Measurements from ENCODE around the gene ATP8A1.
"Not testable (repeated sequence)": the region's sequence is repeated elsewhere in the genome, so short reads cannot be mapped to it uniquely, and the experiment has no call there.

Gene ATP8A1

GRCh38 chr4:42653626-42654560 lies 3.0 kb downstream of the ATP8A1 start:
- TF ChIP-seq EZH2phosphoT487 (IDR thresholded peaks at IDR 0.05; ENCODE audit: low read depth) (no peak), CTCF (IDR thresholded peaks at IDR 0.05; ENCODE audit: low read depth, low read length) (no peak)
- no peak overlapping the region for H3K27ac ChIP-seq (ENCODE audit: low read length)
- no peak overlapping the region for H2AFZ ChIP-seq (ENCODE audit: low read depth, low read length)
- no peak overlapping the region for H3K9ac ChIP-seq (ENCODE audit: low read length)
- no peaks in the 10 kb centered on the region for H4K20me1 ChIP-seq (ENCODE audit: insufficient read depth, low read length)
- peaks cover 17% of the 10 kb centered on the region for H3K36me3 ChIP-seq (replicated peaks; ENCODE audit: low read depth, low read length)
- H3K9me3 ChIP-seq (ENCODE audit: insufficient read depth, low read length) = peaks cover 3% of the 10 kb centered on the region; the same call in 1 of the 2 replicates
- H3K4me3 ChIP-seq (ENCODE audit: low read length) = no peak overlapping the region
- H3K27me3 ChIP-seq (ENCODE audit: low read depth, low read length) = no peaks in the 10 kb centered on the region
- peak overlapping the region; percentile 79 for H3K4me2 ChIP-seq (ENCODE audit: low read length)
- peaks cover 21% of the 10 kb centered on the region for H3K4me1 ChIP-seq (ENCODE audit: low read length)
- peaks cover 72% of the 10 kb centered on the region for H3K79me2 ChIP-seq (ENCODE audit: low read length)

- not testable (repeated sequence) for H3K9me3 ChIP-seq (ENCODE audit: insufficient read depth, low read length); H3K27ac ChIP-seq (ENCODE audit: low read length); H2AFZ ChIP-seq (ENCODE audit: low read depth, low read length); H3K4me2 ChIP-seq (ENCODE audit: low read length); H3K27me3 ChIP-seq (ENCODE audit: low read depth, low read length); H4K20me1 ChIP-seq (ENCODE audit: insufficient read depth, low read length); H3K9ac ChIP-seq (ENCODE audit: low read length); H3K4me3 ChIP-seq (ENCODE audit: low read length)
- H3K79me2 ChIP-seq (ENCODE audit: low read length) = peaks cover 82% of the 10 kb centered on the region
- H3K36me3 ChIP-seq (replicated peaks; ENCODE audit: low read depth, low read length) = peaks cover 17% of the 10 kb centered on the region
- H3K4me1 ChIP-seq (ENCODE audit: low read length) = peaks cover 16% of the 10 kb centered on the region
Observed at GRCh38 chr4:42652529-42653231, 4.2 kb downstream of the ATP8A1 start.

GRCh38 chr4:42649870-42650269 lies 7.0 kb downstream of the ATP8A1 start:
- no peak overlapping the region for H3K27ac ChIP-seq (ENCODE audit: low read length)
- peaks cover 3% of the 10 kb centered on the region; the same call in 1 of the 2 replicates for H3K9me3 ChIP-seq (ENCODE audit: insufficient read depth, low read length)
- peaks cover 11% of the 10 kb centered on the region for H3K4me1 ChIP-seq (ENCODE audit: low read length)
- no peaks in the 10 kb centered on the region for H3K27me3 ChIP-seq (ENCODE audit: low read depth, low read length)
- TF ChIP-seq EZH2phosphoT487 (IDR thresholded peaks at IDR 0.05; ENCODE audit: low read depth) (no peak), CTCF (IDR thresholded peaks at IDR 0.05; ENCODE audit: low read depth, low read length) (no peak)
- H3K79me2 ChIP-seq (ENCODE audit: low read length) = peaks cover 87% of the 10 kb centered on the region
- H3K4me2 ChIP-seq (ENCODE audit: low read length) = no peak overlapping the region
- H3K36me3 ChIP-seq (replicated peaks; ENCODE audit: low read depth, low read length) = peaks cover 17% of the 10 kb centered on the region
- H4K20me1 ChIP-seq (ENCODE audit: insufficient read depth, low read length) = no peaks in the 10 kb centered on the region
- no peak overlapping the region for H3K9ac ChIP-seq (ENCODE audit: low read length)
- no peak overlapping the region for H3K4me3 ChIP-seq (ENCODE audit: low read length)
- no peak overlapping the region for H2AFZ ChIP-seq (ENCODE audit: low read depth, low read length)

GRCh38 chr4:42646999-42647541 lies 9.8 kb downstream of the ATP8A1 start:
- Histone ChIP-seq H3K4me2 (ENCODE audit: low read length) (no peak overlapping the region), H3K27ac (ENCODE audit: low read length) (no peak overlapping the region), H3K4me3 (ENCODE audit: low read length) (no peak overlapping the region), H3K9ac (ENCODE audit: low read length) (no peak overlapping the region), H2AFZ (ENCODE audit: low read depth, low read length) (no peak overlapping the region), H3K27me3 (ENCODE audit: low read depth, low read length) (no peaks in the 10 kb centered on the region), H3K4me1 (ENCODE audit: low read length) (peaks cover 14% of the 10 kb centered on the region), H3K36me3 (replicated peaks; ENCODE audit: low read depth, low read length) (peaks cover 8% of the 10 kb centered on the region), H4K20me1 (ENCODE audit: insufficient read depth, low read length) (no peaks in the 10 kb centered on the region), H3K79me2 (ENCODE audit: low read length) (peaks cover 89% of the 10 kb centered on the region), H3K9me3 (ENCODE audit: insufficient read depth, low read length) (peaks cover 3% of the 10 kb centered on the region; the same call in 1 of the 2 replicates)
- TF ChIP-seq EZH2phosphoT487 (IDR thresholded peaks at IDR 0.05; ENCODE audit: low read depth) = no peak
- TF ChIP-seq CTCF (IDR thresholded peaks at IDR 0.05; ENCODE audit: low read depth, low read length) = no peak

All from OCI-LY3 (cell line).